ENCODE data around the gene NPEPL1. TPM values are rescaled to one million over a fixed set of nuclear protein-coding genes. Genes with fewer than 3 reads are reported as not detected.

NPEPL1 gene
- total and polyA plus RNA-seq, 2 donors: 14.8 to 59.1 TPM

GRCh38 chr20:58705208-58705926, 12.8 kb downstream of the NPEPL1 start:
- Histone ChIP-seq H3K4me3 (ENCODE audit: low read depth, low read length) (no peak overlapping the region), H3K4me1 (ENCODE audit: insufficient read depth) (no peaks in the 10 kb centered on the region), H3K27ac (ENCODE audit: low read depth) (no peak overlapping the region), H3K36me3 (ENCODE audit: insufficient read depth) (peaks cover 1% of the 10 kb centered on the region)
- 84% methylated on average over 14 of the region's 14 CpGs for WGBS
- no peak for DNase-seq (ENCODE audit: extremely low spot score)

GRCh38 chr20:58706150-58706892, 13.7 kb downstream of the NPEPL1 start:
- Histone ChIP-seq H3K36me3 (ENCODE audit: insufficient read depth) (no peaks in the 10 kb centered on the region), H3K4me3 (ENCODE audit: low read depth, low read length) (no peak overlapping the region), H3K27ac (ENCODE audit: low read depth) (no peak overlapping the region), H3K4me1 (ENCODE audit: insufficient read depth) (no peaks in the 10 kb centered on the region)
- 88% methylated on average over 20 of the region's 20 CpGs for WGBS
- DNase-seq (ENCODE audit: extremely low spot score): no peak

- 96% methylated on average over 23 of the region's 23 CpGs for WGBS
- no peak for DNase-seq (ENCODE audit: extremely low spot score)
- Histone ChIP-seq H3K4me3 (ENCODE audit: low read depth, low read length) (no peak overlapping the region), H3K36me3 (ENCODE audit: insufficient read depth) (no peaks in the 10 kb centered on the region), H3K27ac (ENCODE audit: low read depth) (no peak overlapping the region), H3K4me1 (ENCODE audit: insufficient read depth) (no peaks in the 10 kb centered on the region)
Observed at GRCh38 chr20:58706975-58707681, 14.5 kb downstream of the NPEPL1 start.

GRCh38 chr20:58707770-58708169, 15.2 kb downstream of the NPEPL1 start:
- DNase-seq (ENCODE audit: extremely low spot score): no peak
- Histone ChIP-seq H3K27ac (ENCODE audit: low read depth) (no peak overlapping the region), H3K4me3 (ENCODE audit: low read depth, low read length) (no peak overlapping the region), H3K36me3 (ENCODE audit: insufficient read depth) (no peaks in the 10 kb centered on the region), H3K4me1 (ENCODE audit: insufficient read depth) (no peaks in the 10 kb centered on the region)
- 98% methylated on average over 10 of the region's 10 CpGs for WGBS

- no peak overlapping the region for H3K4me3 ChIP-seq (ENCODE audit: low read depth, low read length)
- WGBS: 92% methylated on average over 28 of the region's 28 CpGs
- H3K27ac ChIP-seq (ENCODE audit: low read depth): no peak overlapping the region
- DNase-seq (ENCODE audit: extremely low spot score): no peak
- H3K36me3 ChIP-seq (ENCODE audit: insufficient read depth): no peaks in the 10 kb centered on the region
- no peaks in the 10 kb centered on the region for H3K4me1 ChIP-seq (ENCODE audit: insufficient read depth)
Observed at GRCh38 chr20:58708246-58708931, 15.8 kb downstream of the NPEPL1 start.

GRCh38 chr20:58709013-58709702, 16.6 kb downstream of the NPEPL1 start:
- H3K4me1 ChIP-seq (ENCODE audit: insufficient read depth): no peaks in the 10 kb centered on the region
- no peak overlapping the region for H3K4me3 ChIP-seq (ENCODE audit: low read depth, low read length)
- DNase-seq (ENCODE audit: extremely low spot score): no peak
- WGBS: 85% methylated on average over 9 of the region's 9 CpGs
- H3K36me3 ChIP-seq (ENCODE audit: insufficient read depth): no peaks in the 10 kb centered on the region
- no peak overlapping the region for H3K27ac ChIP-seq (ENCODE audit: low read depth)

- Histone ChIP-seq H3K36me3 (ENCODE audit: insufficient read depth) (no peaks in the 10 kb centered on the region), H3K27ac (ENCODE audit: low read depth) (no peak overlapping the region), H3K4me3 (ENCODE audit: low read depth, low read length) (no peak overlapping the region), H3K4me1 (ENCODE audit: insufficient read depth) (no peaks in the 10 kb centered on the region)
- no peak for DNase-seq (ENCODE audit: extremely low spot score)
- WGBS: 88% methylated on average over 4 of the region's 4 CpGs
Observed at GRCh38 chr20:58709703-58710039, 17.1 kb downstream of the NPEPL1 start.

GRCh38 chr20:58710481-58711265, 18.1 kb downstream of the NPEPL1 start:
- no peak for DNase-seq (ENCODE audit: extremely low spot score)
- Histone ChIP-seq H3K4me1 (ENCODE audit: insufficient read depth) (no peaks in the 10 kb centered on the region), H3K36me3 (ENCODE audit: insufficient read depth) (no peaks in the 10 kb centered on the region), H3K27ac (ENCODE audit: low read depth) (no peak overlapping the region), H3K4me3 (ENCODE audit: low read depth, low read length) (no peak overlapping the region)
- WGBS: 80% methylated on average over 16 of the region's 17 CpGs

- Histone ChIP-seq H3K4me1 (ENCODE audit: insufficient read depth) (no peaks in the 10 kb centered on the region), H3K27ac (ENCODE audit: low read depth) (no peak overlapping the region), H3K36me3 (ENCODE audit: insufficient read depth) (no peaks in the 10 kb centered on the region), H3K4me3 (ENCODE audit: low read depth, low read length) (no peak overlapping the region)
- WGBS: 90% methylated on average over 21 of the region's 21 CpGs
- DNase-seq (ENCODE audit: extremely low spot score): no peak
Observed at GRCh38 chr20:58711266-58712051, 18.9 kb downstream of the NPEPL1 start.

- no peak for DNase-seq (ENCODE audit: extremely low spot score)
- H3K4me1 ChIP-seq (ENCODE audit: insufficient read depth): no peaks in the 10 kb centered on the region
- H3K4me3 ChIP-seq (ENCODE audit: low read depth, low read length): no peak overlapping the region
- H3K36me3 ChIP-seq (ENCODE audit: insufficient read depth): no peaks in the 10 kb centered on the region
- WGBS: 75% methylated on average over 19 of the region's 19 CpGs
- H3K27ac ChIP-seq (ENCODE audit: low read depth): no peak overlapping the region
Observed at GRCh38 chr20:58712151-58712791, 19.7 kb downstream of the NPEPL1 start.

- H3K4me3 ChIP-seq (ENCODE audit: low read depth, low read length): no peak overlapping the region
- H3K27ac ChIP-seq (ENCODE audit: low read depth): no peak overlapping the region
- no peaks in the 10 kb centered on the region for H3K4me1 ChIP-seq (ENCODE audit: insufficient read depth)
- DNase-seq (ENCODE audit: extremely low spot score): no peak
- no peaks in the 10 kb centered on the region for H3K36me3 ChIP-seq (ENCODE audit: insufficient read depth)
- 94% methylated on average over 24 of the region's 24 CpGs for WGBS
Observed at GRCh38 chr20:58712806-58713731, 20.5 kb downstream of the NPEPL1 start.
